IMR-90 (cell line): ENCODE results near the gene MAP3K15.

Source experiments
- CEBPB ChIP-seq: IDR thresholded peaks from 2 replicates; pipeline ENCODE4 v1.6.1; 2012; ENCODE audit warnings: low read depth, low read length, improper control_type of control experiment
- MAFK ChIP-seq: IDR thresholded peaks from 2 replicates; pipeline ENCODE4 v1.6.1; 2012; ENCODE audit warnings: low read depth, low read length, improper control_type of control experiment
- MXI1 ChIP-seq: IDR thresholded peaks from 2 replicates; pipeline ENCODE4 v1.6.1; 2012; ENCODE audit warnings: low read depth, mild to moderate bottlenecking, low read length, moderate library complexity, borderline replicate concordance
- NFE2L2 ChIP-seq: fragments of 150-350 bp; IDR thresholded peaks from 2 replicates; pipeline ENCODE4 v1.6.1; 2016; ENCODE audit warnings: low read depth, mild to moderate bottlenecking, low read length
- POLR2A ChIP-seq: IDR thresholded peaks from 2 replicates; pipeline ENCODE4 v1.6.1; 2012; ENCODE audit warnings: mild to moderate bottlenecking, low read depth, low read length
- RAD21 ChIP-seq: IDR thresholded peaks from 2 replicates; pipeline ENCODE4 v1.6.1; 2012; ENCODE audit warnings: low read length, improper control_type of control experiment
- RCOR1 ChIP-seq: IDR thresholded peaks from 2 replicates; pipeline ENCODE4 v1.6.1; 2012; ENCODE audit warnings: mild to moderate bottlenecking, low read length, improper control_type of control experiment; ENCODE audit not compliant: insufficient replicate concordance
- RFX5 ChIP-seq: IDR thresholded peaks from 2 replicates; pipeline ENCODE4 v1.8.0; 2012; ENCODE audit warnings: low read depth, mild to moderate bottlenecking, low read length, moderate library complexity
- SMC3 ChIP-seq: fragments of 150-350 bp; IDR thresholded peaks from 2 replicates; pipeline ENCODE4 v1.6.1; 2016; ENCODE audit warnings: low read depth, mild to moderate bottlenecking, antibody characterized with exemption, low read length, moderate library complexity
- TF ChIP-seq, protein P1 (sequence below): conservative IDR thresholded peaks from 2 replicates; pipeline ENCODE4 v1.5.1; 2012; ENCODE audit warnings: mild to moderate bottlenecking, low read depth, low read length, improper control_type of control experiment
- TF ChIP-seq, protein P2 (sequence below): fragments of 150-350 bp; IDR thresholded peaks from 2 replicates; pipeline ENCODE4 v1.6.1; 2017; ENCODE audit warnings: mild to moderate bottlenecking, antibody characterized with exemption, low read length, low read depth

DNA sequence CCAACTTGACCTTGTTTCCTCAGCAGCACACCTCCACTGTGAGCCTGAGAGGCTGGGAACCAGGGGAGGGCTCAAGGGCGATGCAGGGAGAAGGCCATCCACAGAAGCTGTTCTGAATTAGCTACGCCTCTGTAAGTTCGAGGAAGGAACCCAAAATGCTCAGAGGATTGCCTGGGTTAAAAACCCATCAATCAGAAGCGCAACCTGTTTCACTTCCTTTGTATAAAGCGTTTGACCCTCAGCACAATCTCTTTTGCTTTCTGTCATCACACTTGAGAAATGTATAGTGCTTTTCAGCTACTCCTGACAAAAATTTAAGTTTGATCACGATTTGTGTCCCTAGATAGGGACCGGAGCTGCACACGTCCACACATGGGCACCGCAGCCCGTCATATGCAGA lies 48.0 kb upstream of the MAP3K15 start:
- TF ChIP-seq, protein P1, sequence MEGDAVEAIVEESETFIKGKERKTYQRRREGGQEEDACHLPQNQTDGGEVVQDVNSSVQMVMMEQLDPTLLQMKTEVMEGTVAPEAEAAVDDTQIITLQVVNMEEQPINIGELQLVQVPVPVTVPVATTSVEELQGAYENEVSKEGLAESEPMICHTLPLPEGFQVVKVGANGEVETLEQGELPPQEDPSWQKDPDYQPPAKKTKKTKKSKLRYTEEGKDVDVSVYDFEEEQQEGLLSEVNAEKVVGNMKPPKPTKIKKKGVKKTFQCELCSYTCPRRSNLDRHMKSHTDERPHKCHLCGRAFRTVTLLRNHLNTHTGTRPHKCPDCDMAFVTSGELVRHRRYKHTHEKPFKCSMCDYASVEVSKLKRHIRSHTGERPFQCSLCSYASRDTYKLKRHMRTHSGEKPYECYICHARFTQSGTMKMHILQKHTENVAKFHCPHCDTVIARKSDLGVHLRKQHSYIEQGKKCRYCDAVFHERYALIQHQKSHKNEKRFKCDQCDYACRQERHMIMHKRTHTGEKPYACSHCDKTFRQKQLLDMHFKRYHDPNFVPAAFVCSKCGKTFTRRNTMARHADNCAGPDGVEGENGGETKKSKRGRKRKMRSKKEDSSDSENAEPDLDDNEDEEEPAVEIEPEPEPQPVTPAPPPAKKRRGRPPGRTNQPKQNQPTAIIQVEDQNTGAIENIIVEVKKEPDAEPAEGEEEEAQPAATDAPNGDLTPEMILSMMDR, result no peak
- TF ChIP-seq POLR2A, result no peak
- TF ChIP-seq RCOR1, result no peak
- TF ChIP-seq CEBPB, result no peak
- TF ChIP-seq RAD21, result no peak
- no peak for TF ChIP-seq NFE2L2
- no peak for TF ChIP-seq RFX5
- TF ChIP-seq SMC3, result no peak
- TF ChIP-seq MXI1, result no peak
- TF ChIP-seq, protein P2, sequence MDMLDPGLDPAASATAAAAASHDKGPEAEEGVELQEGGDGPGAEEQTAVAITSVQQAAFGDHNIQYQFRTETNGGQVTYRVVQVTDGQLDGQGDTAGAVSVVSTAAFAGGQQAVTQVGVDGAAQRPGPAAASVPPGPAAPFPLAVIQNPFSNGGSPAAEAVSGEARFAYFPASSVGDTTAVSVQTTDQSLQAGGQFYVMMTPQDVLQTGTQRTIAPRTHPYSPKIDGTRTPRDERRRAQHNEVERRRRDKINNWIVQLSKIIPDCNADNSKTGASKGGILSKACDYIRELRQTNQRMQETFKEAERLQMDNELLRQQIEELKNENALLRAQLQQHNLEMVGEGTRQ, result no peak
- TF ChIP-seq MAFK, result no peak
